HG03139 (cell line): ENCODE data around the gene SLCO1A2.

Experiments
- ATAC-seq: cut with Tn5 transposase; IDR thresholded peaks from one replicate; pipeline ENCODE4 v1.9.1; 2021; ENCODE audit not compliant: unreplicated experiment

The SLCO1A2 gene

GRCh38 chr12:21330682-21331253 lies 3.9 kb downstream of the SLCO1A2 start:
- ATAC-seq, result no peak

GRCh38 chr12:21328578-21328977 lies 6.1 kb downstream of the SLCO1A2 start:
- ATAC-seq, result no peak

- ATAC-seq, result no peak
Observed at GRCh38 chr12:21324551-21324950, 10.2 kb downstream of the SLCO1A2 start.

GRCh38 chr12:21323736-21324135 lies 11.0 kb downstream of the SLCO1A2 start:
- no peak for ATAC-seq

- ATAC-seq, result no peak
Observed at GRCh38 chr12:21308785-21309184, 25.9 kb downstream of the SLCO1A2 start.

GRCh38 chr12:21305661-21306060 lies 29.1 kb downstream of the SLCO1A2 start:
- no peak for ATAC-seq

- ATAC-seq, result no peak
Observed at GRCh38 chr12:21300632-21301031, 34.1 kb downstream of the SLCO1A2 start.

- no peak for ATAC-seq
Observed at GRCh38 chr12:21296751-21297406, 37.8 kb downstream of the SLCO1A2 start.

- no peak for ATAC-seq
Observed at GRCh38 chr12:21296348-21296747, 38.4 kb downstream of the SLCO1A2 start.

- ATAC-seq, result no peak
Observed at GRCh38 chr12:21294176-21294575, 40.5 kb downstream of the SLCO1A2 start.

GRCh38 chr12:21292111-21292510 lies 42.6 kb downstream of the SLCO1A2 start:
- ATAC-seq, result no peak

- ATAC-seq, result no peak
Observed at GRCh38 chr12:21289698-21290097, 45.0 kb downstream of the SLCO1A2 start.

- ATAC-seq, result no peak
Observed at GRCh38 chr12:21276826-21277225, 57.9 kb downstream of the SLCO1A2 start.

GRCh38 chr12:21265932-21266331 lies 68.8 kb downstream of the SLCO1A2 start:
- ATAC-seq, result no peak

- no peak for ATAC-seq
Observed at GRCh38 chr12:21264232-21264631, 70.5 kb downstream of the SLCO1A2 start.

- ATAC-seq, result no peak
Observed at GRCh38 chr12:21257172-21257571, 77.5 kb downstream of the SLCO1A2 start.

- ATAC-seq, result no peak
Observed at GRCh38 chr12:21252070-21252469, 82.6 kb downstream of the SLCO1A2 start.

GRCh38 chr12:21248679-21249078 lies 86.0 kb downstream of the SLCO1A2 start:
- ATAC-seq, result no peak

- no peak for ATAC-seq
Observed at GRCh38 chr12:21239866-21240265, 94.9 kb downstream of the SLCO1A2 start.

GRCh38 chr12:21234395-21234794 lies 100.3 kb downstream of the SLCO1A2 start:
- no peak for ATAC-seq

GRCh38 chr12:21223930-21224329 lies 110.8 kb downstream of the SLCO1A2 start:
- no peak for ATAC-seq

GRCh38 chr12:21221778-21222177 lies 112.9 kb downstream of the SLCO1A2 start:
- no peak for ATAC-seq

- no peak for ATAC-seq
Observed at GRCh38 chr12:21221072-21221471, 113.6 kb downstream of the SLCO1A2 start.
